K562 (cell line): ENCODE measurements around the gene POP7. TPM values are rescaled to one million over a fixed set of nuclear protein-coding genes. Genes with fewer than 3 reads are reported as not detected.

Experiments
- CHCHD3 ChIP-seq: fragments of 250-450 bp; sonication (Bioruptor Pico); IDR thresholded peaks from 2 replicates; pipeline ENCODE4 v2.1.2; 2022; ENCODE audit warnings: mild to moderate bottlenecking
- FOXA3 ChIP-seq, 2 experiments: fragments of 450-650 bp in 1 of 2; sonication (generic) in 1 of 2; formaldehyde crosslinking; IDR thresholded peaks in 1 of 2; conservative IDR thresholded peaks in 1 of 2; 2 replicates each; pipeline versions ENCODE4 v1.4.0 to v1.8.0; 2020 to 2022; ENCODE audit warnings: mild to moderate bottlenecking in 2 of 2, missing genetic modification reagents in 1 of 2
- HDAC2 ChIP-seq: fragments of 450-650 bp; IDR thresholded peaks from 2 replicates; pipeline ENCODE4 v1.6.1; 2016; ENCODE audit warnings: mild to moderate bottlenecking
- HEY1 ChIP-seq: fragments of 250-450 bp; sonication (Bioruptor Pico); IDR thresholded peaks from 2 replicates; pipeline ENCODE4 v1.5.0; 2020; ENCODE audit warnings: mild to moderate bottlenecking, moderate library complexity, borderline replicate concordance
- JUNB ChIP-seq: fragments of 450-650 bp; formaldehyde crosslinking; conservative IDR thresholded peaks from 2 replicates; pipeline ENCODE4 v1.4.0; 2020; ENCODE audit warnings: mild to moderate bottlenecking
- MCM2 ChIP-seq: fragments of 450-650 bp; IDR thresholded peaks from 2 replicates; pipeline ENCODE4 v1.6.1; 2017; ENCODE audit warnings: low read depth, mild to moderate bottlenecking
- MECOM ChIP-seq: fragments of 250-450 bp; sonication (Bioruptor Pico); IDR thresholded peaks from 2 replicates; pipeline ENCODE4 v1.8.0; 2022; ENCODE audit warnings: inconsistent platforms
- MYBL2 ChIP-seq, 2 experiments: fragments of 450-650 bp in 1 of 2; sonication (generic) in 1 of 2; formaldehyde crosslinking in 1 of 2; IDR thresholded peaks; 2 replicates each; pipeline versions ENCODE4 v1.6.1 to v1.8.1; 2017 to 2022; ENCODE audit warnings: borderline replicate concordance in 1 of 2, inconsistent platforms in 1 of 2, low read depth in 1 of 2, mild to moderate bottlenecking in 1 of 2, missing genetic modification reagents in 1 of 2, moderate library complexity in 1 of 2
- PHTF2 ChIP-seq: fragments of 250-450 bp; sonication (Bioruptor Pico); IDR thresholded peaks from 2 replicates; pipeline ENCODE4 v1.5.0; 2021; ENCODE audit warnings: mild to moderate bottlenecking
- PTTG1 ChIP-seq: fragments of 450-650 bp; IDR thresholded peaks from 2 replicates; pipeline ENCODE4 v1.6.1; 2016; ENCODE audit warnings: low read depth, mild to moderate bottlenecking, missing genetic modification characterization, missing compliant biosample characterization
- PYGO2 ChIP-seq: fragments of 450-650 bp; IDR thresholded peaks from 2 replicates; pipeline ENCODE4 v1.6.1; 2016; ENCODE audit warnings: mild to moderate bottlenecking, missing genetic modification characterization, moderate library complexity, missing compliant biosample characterization
- TAF1 ChIP-seq: IDR thresholded peaks from 2 replicates; pipeline ENCODE4 v1.6.1; 2011; ENCODE audit warnings: mild to moderate bottlenecking, low read length, moderate library complexity; ENCODE audit not compliant: insufficient read depth, control insufficient read depth, severe bottlenecking; ENCODE audit errors: extremely low read depth
- YY1 ChIP-seq, 3 experiments: IDR thresholded peaks; 2 replicates each; pipeline ENCODE4 v1.6.1; 2011; ENCODE audit warnings: low read length in 2 of 3, mild to moderate bottlenecking in 2 of 3, moderate library complexity in 2 of 3, borderline replicate concordance in 1 of 3, control low read depth in 1 of 3, low read depth in 1 of 3; ENCODE audit not compliant: insufficient read depth in 3 of 3, insufficient replicate concordance in 2 of 3, control insufficient read depth in 1 of 3, insufficient read length in 1 of 3; ENCODE audit errors: extremely low read depth in 1 of 3
- ZFP36 ChIP-seq: fragments of 150-350 bp; IDR thresholded peaks from 2 replicates; pipeline ENCODE4 v1.6.1; 2018; ENCODE audit warnings: low read length, low read depth; ENCODE audit not compliant: partially characterized antibody
- ZNF184 ChIP-seq: sonication (generic); formaldehyde crosslinking; IDR thresholded peaks from 2 replicates; pipeline ENCODE4 v1.5.0; 2020; ENCODE audit warnings: missing genetic modification reagents
- ZNF232 ChIP-seq: sonication (generic); formaldehyde crosslinking; IDR thresholded peaks from 2 replicates; pipeline ENCODE4 v1.8.0; 2022; ENCODE audit warnings: mild to moderate bottlenecking, missing genetic modification reagents
- ZNF644 ChIP-seq: fragments of 200-800 bp; sonication (Bioruptor generic); IDR thresholded peaks from 2 replicates; pipeline ENCODE4 v1.6.1; 2016; ENCODE audit warnings: low read depth, missing genetic modification characterization, missing compliant biosample characterization
- polyA plus RNA-seq, 8 experiments: library from polyadenylated mRNA; depleted of rRNA in 4 of 8; stranded (reverse) in 5 of 8; unstranded in 3 of 8; fragments of >200 nt; fragmentation: Nextera tagmentation in 2 of 8; fragmentation: Illumina TruSeq in 1 of 8; extraction: Ambion mirVana in 2 of 8; extraction: Trizol in 1 of 8; gene quantifications; 2 replicates each; pipeline versions ENCODE4 v1.2.1 to v1.2.3, GENCODE V29; 2011 to 2014; ENCODE audit warnings: inconsistent platforms in 1 of 8, missing spikeins in 1 of 8
- total RNA-seq, 7 experiments: library from RNA; depleted of rRNA in 6 of 7; stranded (reverse); fragments of >200 nt in 6 of 7; fragmentation: Illumina TruSeq in 2 of 7; extraction: Trizol in 2 of 7; gene quantifications; 2 replicates each; pipeline versions ENCODE4 v1.2.1 to v1.2.3, GENCODE V29; 2011 to 2021; ENCODE audit warnings: low replicate concordance in 1 of 7
- TF ChIP-seq, protein P1 (sequence below), 2 experiments: fragments of 450-650 bp; IDR thresholded peaks; 2 replicates each; pipeline ENCODE4 v1.6.1; 2018; ENCODE audit warnings: mild to moderate bottlenecking in 2 of 2, low read depth in 1 of 2; ENCODE audit not compliant: partially characterized antibody in 2 of 2
- TF ChIP-seq, protein P2 (sequence below): IDR thresholded peaks from 2 replicates; pipeline ENCODE4 v1.6.1; 2012; ENCODE audit warnings: low read depth, low read length, improper control_type of control experiment, borderline replicate concordance

Gene POP7
- total and polyA plus RNA-seq, 9 of the 15 experiments (the other 6 are each of a cell fraction or from before 2014, with no cell fraction given), result 11.5 to 163 (median 68.9) TPM

DNA sequence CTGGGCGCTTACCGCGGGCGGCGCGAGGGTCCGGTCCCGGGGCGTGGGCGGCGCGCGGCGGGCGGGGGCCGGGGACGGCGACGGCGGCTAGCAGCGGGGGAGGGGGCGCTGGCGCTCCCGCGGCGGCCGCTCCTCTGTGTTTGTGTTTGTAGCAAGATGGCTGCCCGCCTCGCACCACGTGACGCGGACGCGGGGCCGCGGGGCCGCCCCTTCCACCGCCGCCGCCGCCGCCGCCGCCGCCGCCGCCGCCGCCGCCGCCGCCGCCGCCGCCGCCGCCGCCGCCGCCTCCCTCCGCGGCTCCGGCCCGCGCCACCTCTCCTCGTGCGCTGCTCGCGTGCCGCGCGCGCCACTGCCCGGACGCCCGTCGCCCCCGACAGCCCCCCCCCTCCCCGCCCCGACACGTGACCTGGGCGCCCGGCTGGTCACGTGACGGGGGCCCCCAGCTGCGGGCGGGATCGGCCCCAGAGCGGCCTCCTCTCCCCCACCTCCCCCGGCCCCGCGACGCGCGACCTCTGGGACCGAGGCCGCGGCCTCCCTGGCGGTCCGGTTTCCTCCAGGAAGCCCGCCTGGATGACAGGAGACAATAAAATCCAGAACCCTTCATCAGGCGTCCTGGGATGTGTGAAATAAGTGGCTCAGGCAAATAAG, 11.7 kb upstream of the POP7 start, which contains the start of gene GIGYF1 (continued):
- TF ChIP-seq, protein P1, sequence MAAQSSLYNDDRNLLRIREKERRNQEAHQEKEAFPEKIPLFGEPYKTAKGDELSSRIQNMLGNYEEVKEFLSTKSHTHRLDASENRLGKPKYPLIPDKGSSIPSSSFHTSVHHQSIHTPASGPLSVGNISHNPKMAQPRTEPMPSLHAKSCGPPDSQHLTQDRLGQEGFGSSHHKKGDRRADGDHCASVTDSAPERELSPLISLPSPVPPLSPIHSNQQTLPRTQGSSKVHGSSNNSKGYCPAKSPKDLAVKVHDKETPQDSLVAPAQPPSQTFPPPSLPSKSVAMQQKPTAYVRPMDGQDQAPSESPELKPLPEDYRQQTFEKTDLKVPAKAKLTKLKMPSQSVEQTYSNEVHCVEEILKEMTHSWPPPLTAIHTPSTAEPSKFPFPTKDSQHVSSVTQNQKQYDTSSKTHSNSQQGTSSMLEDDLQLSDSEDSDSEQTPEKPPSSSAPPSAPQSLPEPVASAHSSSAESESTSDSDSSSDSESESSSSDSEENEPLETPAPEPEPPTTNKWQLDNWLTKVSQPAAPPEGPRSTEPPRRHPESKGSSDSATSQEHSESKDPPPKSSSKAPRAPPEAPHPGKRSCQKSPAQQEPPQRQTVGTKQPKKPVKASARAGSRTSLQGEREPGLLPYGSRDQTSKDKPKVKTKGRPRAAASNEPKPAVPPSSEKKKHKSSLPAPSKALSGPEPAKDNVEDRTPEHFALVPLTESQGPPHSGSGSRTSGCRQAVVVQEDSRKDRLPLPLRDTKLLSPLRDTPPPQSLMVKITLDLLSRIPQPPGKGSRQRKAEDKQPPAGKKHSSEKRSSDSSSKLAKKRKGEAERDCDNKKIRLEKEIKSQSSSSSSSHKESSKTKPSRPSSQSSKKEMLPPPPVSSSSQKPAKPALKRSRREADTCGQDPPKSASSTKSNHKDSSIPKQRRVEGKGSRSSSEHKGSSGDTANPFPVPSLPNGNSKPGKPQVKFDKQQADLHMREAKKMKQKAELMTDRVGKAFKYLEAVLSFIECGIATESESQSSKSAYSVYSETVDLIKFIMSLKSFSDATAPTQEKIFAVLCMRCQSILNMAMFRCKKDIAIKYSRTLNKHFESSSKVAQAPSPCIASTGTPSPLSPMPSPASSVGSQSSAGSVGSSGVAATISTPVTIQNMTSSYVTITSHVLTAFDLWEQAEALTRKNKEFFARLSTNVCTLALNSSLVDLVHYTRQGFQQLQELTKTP (IDR thresholded peaks at IDR 0.05; ENCODE audit: low read depth in 1 of 2, partially characterized antibody in 2 of 2), result no peak
- TF ChIP-seq PTTG1 (tag) (no peak), HEY1 (CRISPR knock-in tag) (no peak), PYGO2 (tag) (no peak), ZNF644 (tag) (no peak), FOXA3 (CRISPR knock-in tag; conservative IDR thresholded peaks at IDR 0.05 in 1 of 2, IDR thresholded peaks at IDR 0.05 in 1 of 2) (no peak), JUNB (CRISPR knock-in tag) (no peak), HDAC2 (peak; percentile 30; the same call in 1 of the 2 replicates), ZFP36 (peak; percentile 98), MECOM (no peak), PHTF2 (CRISPR knock-in tag) (no peak), MYBL2 (IDR thresholded peaks at IDR 0.05; ENCODE audit: low read depth) (no peak), MYBL2 (CRISPR knock-in tag; IDR thresholded peaks at IDR 0.05; ENCODE audit: borderline replicate concordance) (no peak), TAF1 (peak; percentile 32), CHCHD3 (CRISPR knock-in tag) (no peak), MCM2 (no peak), ZNF184 (CRISPR knock-in tag) (no peak), YY1 (IDR thresholded peaks at IDR 0.05; ENCODE audit: borderline replicate concordance in 1 of 3, control insufficient read depth in 1 of 3, extremely low read depth in 1 of 3, insufficient read depth in 3 of 3, insufficient read length in 1 of 3, insufficient replicate concordance in 2 of 3, low read depth in 1 of 3, low read length in 2 of 3) (peak; percentile 64 to 91 (median 87)), ZNF232 (no peak)
- TF ChIP-seq, protein P2, sequence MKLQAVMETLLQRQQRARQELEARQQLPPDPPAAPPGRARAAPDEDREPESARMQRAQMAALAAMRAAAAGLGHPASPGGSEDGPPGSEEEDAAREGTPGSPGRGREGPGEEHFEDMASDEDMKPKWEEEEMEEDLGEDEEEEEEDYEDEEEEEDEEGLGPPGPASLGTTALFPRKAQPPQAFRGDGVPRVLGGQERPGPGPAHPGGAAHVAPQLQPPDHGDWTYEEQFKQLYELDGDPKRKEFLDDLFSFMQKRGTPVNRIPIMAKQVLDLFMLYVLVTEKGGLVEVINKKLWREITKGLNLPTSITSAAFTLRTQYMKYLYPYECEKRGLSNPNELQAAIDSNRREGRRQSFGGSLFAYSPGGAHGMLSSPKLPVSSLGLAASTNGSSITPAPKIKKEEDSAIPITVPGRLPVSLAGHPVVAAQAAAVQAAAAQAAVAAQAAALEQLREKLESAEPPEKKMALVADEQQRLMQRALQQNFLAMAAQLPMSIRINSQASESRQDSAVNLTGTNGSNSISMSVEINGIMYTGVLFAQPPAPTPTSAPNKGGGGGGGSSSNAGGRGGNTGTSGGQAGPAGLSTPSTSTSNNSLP, result no peak
